Activated T-cell treated with anti-CD3 and anti-CD28 coated beads, Interleukin-2, amount 50 U/mL, for 4 hours (primary cell): Measurements from ENCODE around the gene DNMT3L. TPM values are rescaled to one million over a fixed set of nuclear protein-coding genes. Genes with fewer than 3 reads are reported as not detected.
"Not testable (repeated sequence)": the region's sequence is repeated elsewhere in the genome, so short reads cannot be mapped to it uniquely, and the experiment has no call there.

Experiments used
- ATAC-seq, 2 donors: fragments of 200-7000 bp; cut with Tn5 transposase; one replicate each; pipeline ENCODE4 v1.10.0; 2021
- DNase-seq: peaks from one replicate; pipeline ENCODE4 v3.0.0-alpha.2; 2020
- H3K27me3 Mint-ChIP-seq: one replicate; pipeline ENCODE4 v1.8.0; 2021; ENCODE audit warnings: low read depth, mixed read lengths
- H3K36me3 Mint-ChIP-seq: one replicate; pipeline ENCODE4 v1.8.0; 2022; ENCODE audit warnings: mixed read lengths; ENCODE audit not compliant: insufficient read depth
- H3K4me1 Mint-ChIP-seq: one replicate; pipeline ENCODE4 v1.8.0; 2021; ENCODE audit warnings: low read depth, mixed read lengths
- H3K4me3 Mint-ChIP-seq: one replicate; pipeline ENCODE4 v1.8.0; 2021; ENCODE audit warnings: mild to moderate bottlenecking, moderate library complexity, mixed read lengths
- H3K9me3 Mint-ChIP-seq: one replicate; pipeline ENCODE4 v1.8.0; 2021; ENCODE audit warnings: mixed read lengths
- total RNA-seq, 3 donors: library from RNA; stranded (reverse); gene quantifications; one replicate each; pipeline ENCODE4 v1.2.1, GENCODE V29; 2021

The DNMT3L gene
- total RNA-seq, 3 donors from 2014 or later: not detected

GRCh38 chr21:44253832-44254710, 7.6 kb downstream of the DNMT3L start:
- no peak for DNase-seq
- no peaks in the 10 kb centered on the region for H3K9me3 Mint-ChIP-seq
- H3K27me3 Mint-ChIP-seq: peaks cover 2% of the 10 kb centered on the region
- H3K36me3 Mint-ChIP-seq: no peaks in the 10 kb centered on the region
- ATAC-seq: no peak
- no peak overlapping the region for H3K4me3 Mint-ChIP-seq
- H3K4me1 Mint-ChIP-seq: peaks cover 2% of the 10 kb centered on the region

- H3K36me3 Mint-ChIP-seq, ATAC-seq, H3K4me1 Mint-ChIP-seq, H3K4me3 Mint-ChIP-seq, DNase-seq, H3K9me3 Mint-ChIP-seq, H3K27me3 Mint-ChIP-seq: not testable (repeated sequence)
Observed at GRCh38 chr21:44249204-44250037, 12.3 kb downstream of the DNMT3L start.

- H3K4me3 Mint-ChIP-seq, DNase-seq, ATAC-seq, H3K27me3 Mint-ChIP-seq, H3K4me1 Mint-ChIP-seq, H3K9me3 Mint-ChIP-seq, H3K36me3 Mint-ChIP-seq: not testable (repeated sequence)
Observed at GRCh38 chr21:44247904-44248303, 13.8 kb downstream of the DNMT3L start.

GRCh38 chr21:44243980-44244379, 17.7 kb downstream of the DNMT3L start:
- not testable (repeated sequence) for H3K9me3 Mint-ChIP-seq, H3K36me3 Mint-ChIP-seq, H3K4me3 Mint-ChIP-seq, DNase-seq, H3K27me3 Mint-ChIP-seq, H3K4me1 Mint-ChIP-seq
- peak; percentile 79 to 84 for ATAC-seq

GRCh38 chr21:44241281-44241680, 20.4 kb downstream of the DNMT3L start:
- not testable (repeated sequence) for H3K4me1 Mint-ChIP-seq, H3K9me3 Mint-ChIP-seq, DNase-seq, H3K36me3 Mint-ChIP-seq, H3K27me3 Mint-ChIP-seq, H3K4me3 Mint-ChIP-seq
- peak; percentile 27 to 28 for ATAC-seq

GRCh38 chr21:44240842-44241241, 20.9 kb downstream of the DNMT3L start, which contains the start of gene ICOSLG:
Gene ICOSLG, minus strand, starts transcription at chr21:44240943. Its CDS starts 126 bp downstream, at chr21:44240817.
- not testable (repeated sequence) for H3K4me3 Mint-ChIP-seq, H3K9me3 Mint-ChIP-seq, H3K27me3 Mint-ChIP-seq, H3K36me3 Mint-ChIP-seq, H3K4me1 Mint-ChIP-seq, DNase-seq
- peak; percentile 63 to 68 for ATAC-seq

GRCh38 chr21:44240353-44240752, 21.3 kb downstream of the DNMT3L start:
- H3K9me3 Mint-ChIP-seq, H3K36me3 Mint-ChIP-seq, H3K4me1 Mint-ChIP-seq, DNase-seq, H3K4me3 Mint-ChIP-seq, H3K27me3 Mint-ChIP-seq: not testable (repeated sequence)
- ATAC-seq: peak in 1 of 2 donors; percentile 7

- not testable (repeated sequence) for ATAC-seq, H3K4me3 Mint-ChIP-seq, H3K27me3 Mint-ChIP-seq, DNase-seq, H3K36me3 Mint-ChIP-seq, H3K9me3 Mint-ChIP-seq, H3K4me1 Mint-ChIP-seq
Observed at GRCh38 chr21:44229561-44229960, 32.1 kb downstream of the DNMT3L start.

GRCh38 chr21:44228109-44228508, 33.6 kb downstream of the DNMT3L start:
- H3K4me3 Mint-ChIP-seq, ATAC-seq, H3K9me3 Mint-ChIP-seq, H3K4me1 Mint-ChIP-seq, H3K36me3 Mint-ChIP-seq, DNase-seq, H3K27me3 Mint-ChIP-seq: not testable (repeated sequence)

GRCh38 chr21:44227614-44228013, 34.1 kb downstream of the DNMT3L start:
- not testable (repeated sequence) for H3K4me1 Mint-ChIP-seq, H3K36me3 Mint-ChIP-seq, H3K9me3 Mint-ChIP-seq, DNase-seq, H3K27me3 Mint-ChIP-seq, ATAC-seq, H3K4me3 Mint-ChIP-seq

GRCh38 chr21:44225605-44226004, 36.1 kb downstream of the DNMT3L start:
- H3K4me1 Mint-ChIP-seq, H3K9me3 Mint-ChIP-seq, ATAC-seq, H3K27me3 Mint-ChIP-seq, H3K36me3 Mint-ChIP-seq, H3K4me3 Mint-ChIP-seq, DNase-seq: not testable (repeated sequence)

- H3K4me1 Mint-ChIP-seq, DNase-seq, H3K4me3 Mint-ChIP-seq, ATAC-seq, H3K9me3 Mint-ChIP-seq, H3K27me3 Mint-ChIP-seq, H3K36me3 Mint-ChIP-seq: not testable (repeated sequence)
Observed at GRCh38 chr21:44223334-44223733, 38.4 kb downstream of the DNMT3L start.

GRCh38 chr21:44220674-44221073, 41.0 kb downstream of the DNMT3L start:
- H3K9me3 Mint-ChIP-seq, H3K4me3 Mint-ChIP-seq, H3K27me3 Mint-ChIP-seq, H3K4me1 Mint-ChIP-seq, ATAC-seq, DNase-seq, H3K36me3 Mint-ChIP-seq: not testable (repeated sequence)

- not testable (repeated sequence) for H3K4me3 Mint-ChIP-seq, DNase-seq
Observed at GRCh38 chr21:44218461-44218860, 43.2 kb downstream of the DNMT3L start.

GRCh38 chr21:44211978-44212377, 49.7 kb downstream of the DNMT3L start:
- not testable (repeated sequence) for H3K9me3 Mint-ChIP-seq, H3K36me3 Mint-ChIP-seq, H3K27me3 Mint-ChIP-seq, H3K4me1 Mint-ChIP-seq, H3K4me3 Mint-ChIP-seq, DNase-seq, ATAC-seq

More at GRCh38 chr21:44218461-44218860, 43.2 kb downstream of the DNMT3L start:
- not testable (repeated sequence) for H3K4me1 Mint-ChIP-seq, H3K36me3 Mint-ChIP-seq, H3K9me3 Mint-ChIP-seq, H3K27me3 Mint-ChIP-seq, ATAC-seq
